ENCODE data around the gene SPSB1.
A peak's percentile ranks its signal among the peaks of the same experiment; 100 is the strongest.

SPSB1 gene

GRCh38 chr1:9314711-9315379, 22.2 kb downstream of the SPSB1 start:
- TF ChIP-seq Cebpa-rat (IDR thresholded peaks at IDR 0.05) = no peak
- Histone ChIP-seq H3K9ac (no peak overlapping the region), H3K4me3 (no peak overlapping the region), H3K9me3 (no peaks in the 10 kb centered on the region), H3K27me3 (no peaks in the 10 kb centered on the region), H3K36me3 (no peaks in the 10 kb centered on the region), H3K4me1 (peaks cover 61% of the 10 kb centered on the region), H4K20me1 (peaks cover 100% of the 10 kb centered on the region), H3K27ac (no peak overlapping the region), H3K4me2 (0 out of 2 replicates have a peak overlapping the region, but pooled peaks have one; percentile 11)

- Histone ChIP-seq H3K27me3 (no peaks in the 10 kb centered on the region), H4K20me1 (peaks cover 100% of the 10 kb centered on the region), H3K4me3 (no peak overlapping the region), H3K4me2 (no peak overlapping the region), H3K4me1 (peaks cover 63% of the 10 kb centered on the region), H3K9me3 (no peaks in the 10 kb centered on the region), H3K36me3 (no peaks in the 10 kb centered on the region), H3K9ac (no peak overlapping the region), H3K27ac (no peak overlapping the region)
- no peak for TF ChIP-seq Cebpa-rat (IDR thresholded peaks at IDR 0.05)
Observed at GRCh38 chr1:9315411-9316079, 22.9 kb downstream of the SPSB1 start.

GRCh38 chr1:9316080-9316444, 23.4 kb downstream of the SPSB1 start:
- Histone ChIP-seq H3K9me3 (no peaks in the 10 kb centered on the region), H3K27me3 (no peaks in the 10 kb centered on the region), H3K36me3 (no peaks in the 10 kb centered on the region), H3K9ac (0 out of 2 replicates have a peak overlapping the region, but pooled peaks have one; percentile 10), H3K4me2 (no peak overlapping the region), H3K4me3 (no peak overlapping the region), H3K4me1 (peaks cover 68% of the 10 kb centered on the region), H3K27ac (no peak overlapping the region), H4K20me1 (peaks cover 100% of the 10 kb centered on the region)
- TF ChIP-seq Cebpa-rat (IDR thresholded peaks at IDR 0.05) = no peak

GRCh38 chr1:9316512-9316911, 23.8 kb downstream of the SPSB1 start:
- Histone ChIP-seq H3K27ac (no peak overlapping the region), H3K4me1 (peaks cover 70% of the 10 kb centered on the region), H3K27me3 (no peaks in the 10 kb centered on the region), H3K9ac (0 out of 2 replicates have a peak overlapping the region, but pooled peaks have one; percentile 10), H4K20me1 (peaks cover 100% of the 10 kb centered on the region), H3K4me2 (no peak overlapping the region), H3K36me3 (no peaks in the 10 kb centered on the region), H3K9me3 (no peaks in the 10 kb centered on the region), H3K4me3 (no peak overlapping the region)
- no peak for TF ChIP-seq Cebpa-rat (IDR thresholded peaks at IDR 0.05)

GRCh38 chr1:9317072-9317471, 24.4 kb downstream of the SPSB1 start:
- no peak overlapping the region for H3K9ac ChIP-seq
- H3K4me1 ChIP-seq = peaks cover 70% of the 10 kb centered on the region
- no peak overlapping the region for H3K27ac ChIP-seq
- peaks cover 100% of the 10 kb centered on the region for H4K20me1 ChIP-seq
- H3K4me2 ChIP-seq = no peak overlapping the region
- H3K27me3 ChIP-seq = no peaks in the 10 kb centered on the region
- no peak overlapping the region for H3K4me3 ChIP-seq
- no peaks in the 10 kb centered on the region for H3K9me3 ChIP-seq
- H3K36me3 ChIP-seq = no peaks in the 10 kb centered on the region
- no peak for TF ChIP-seq Cebpa-rat (IDR thresholded peaks at IDR 0.05)

GRCh38 chr1:9317591-9318417, 25.1 kb downstream of the SPSB1 start:
- Histone ChIP-seq H3K4me1 (peaks cover 70% of the 10 kb centered on the region), H4K20me1 (peaks cover 97% of the 10 kb centered on the region), H3K9ac (no peak overlapping the region), H3K4me3 (no peak overlapping the region), H3K9me3 (no peaks in the 10 kb centered on the region), H3K27me3 (no peaks in the 10 kb centered on the region), H3K36me3 (no peaks in the 10 kb centered on the region), H3K4me2 (peak overlapping the region; percentile 35), H3K27ac (no peak overlapping the region; the same call in 1 of the 2 replicates)
- no peak for TF ChIP-seq Cebpa-rat (IDR thresholded peaks at IDR 0.05)

- Histone ChIP-seq H4K20me1 (peaks cover 97% of the 10 kb centered on the region), H3K4me3 (no peak overlapping the region), H3K36me3 (peaks cover 3% of the 10 kb centered on the region; the same call in 1 of the 2 replicates), H3K4me1 (peaks cover 70% of the 10 kb centered on the region), H3K27me3 (no peaks in the 10 kb centered on the region), H3K4me2 (peak overlapping the region; percentile 59), H3K9ac (no peak overlapping the region), H3K27ac (peak overlapping the region; percentile 26; the same call in 1 of the 2 replicates), H3K9me3 (no peaks in the 10 kb centered on the region)
- no peak for TF ChIP-seq Cebpa-rat (IDR thresholded peaks at IDR 0.05)
Observed at GRCh38 chr1:9319208-9319788, 26.6 kb downstream of the SPSB1 start.

GRCh38 chr1:9319789-9320519, 27.3 kb downstream of the SPSB1 start:
- H3K27ac ChIP-seq = 0 out of 2 replicates have a peak overlapping the region, but pooled peaks have one; percentile 26
- H3K4me3 ChIP-seq = no peak overlapping the region
- H4K20me1 ChIP-seq = peaks cover 97% of the 10 kb centered on the region

More at GRCh38 chr1:9319789-9320519, 27.3 kb downstream of the SPSB1 start:
- Histone ChIP-seq H3K4me2 (peak overlapping the region; percentile 59), H3K4me1 (peaks cover 64% of the 10 kb centered on the region), H3K36me3 (peaks cover 7% of the 10 kb centered on the region; the same call in 1 of the 2 replicates), H3K27me3 (no peaks in the 10 kb centered on the region), H3K9me3 (no peaks in the 10 kb centered on the region), H3K9ac (no peak overlapping the region)
- no peak for TF ChIP-seq Cebpa-rat (IDR thresholded peaks at IDR 0.05)
